CD4-positive, alpha-beta T cell treated with Interleukin-15 for 1 hour (primary cell): Measurements from ENCODE around the gene DAGLA.

Source experiments
- DNase-seq: peaks from one replicate; pipeline ENCODE4 v3.0.0-alpha.2; 2020

The DAGLA gene

GRCh38 chr11:61711498-61711897, 31.3 kb downstream of the DAGLA start:
- no peak for DNase-seq

GRCh38 chr11:61712314-61712713, 32.1 kb downstream of the DAGLA start:
- DNase-seq, result no peak

GRCh38 chr11:61712846-61713245, 32.7 kb downstream of the DAGLA start:
- no peak for DNase-seq

- no peak for DNase-seq
Observed at GRCh38 chr11:61713464-61713863, 33.3 kb downstream of the DAGLA start.

GRCh38 chr11:61713906-61714305, 33.7 kb downstream of the DAGLA start:
- no peak for DNase-seq

- DNase-seq, result no peak
Observed at GRCh38 chr11:61714316-61714715, 34.1 kb downstream of the DAGLA start.

GRCh38 chr11:61714916-61715315, 34.7 kb downstream of the DAGLA start:
- no peak for DNase-seq

- DNase-seq, result no peak
Observed at GRCh38 chr11:61715867-61716266, 35.7 kb downstream of the DAGLA start.

- DNase-seq, result no peak
Observed at GRCh38 chr11:61716478-61717285, 36.5 kb downstream of the DAGLA start.

- DNase-seq, result no peak
Observed at GRCh38 chr11:61717286-61718033, 37.3 kb downstream of the DAGLA start.

GRCh38 chr11:61718046-61718531, 37.9 kb downstream of the DAGLA start:
- DNase-seq, result no peak

GRCh38 chr11:61718621-61719302, 38.6 kb downstream of the DAGLA start:
- no peak for DNase-seq

GRCh38 chr11:61719978-61720377, 39.8 kb downstream of the DAGLA start:
- DNase-seq, result no peak

GRCh38 chr11:61720597-61720996, 40.4 kb downstream of the DAGLA start:
- DNase-seq, result no peak

GRCh38 chr11:61724437-61724836, 44.2 kb downstream of the DAGLA start:
- DNase-seq, result no peak

GRCh38 chr11:61725781-61726231, 45.6 kb downstream of the DAGLA start:
- no peak for DNase-seq

- DNase-seq, result no peak
Observed at GRCh38 chr11:61726775-61727174, 46.6 kb downstream of the DAGLA start.

- DNase-seq, result no peak
Observed at GRCh38 chr11:61727401-61727811, 47.2 kb downstream of the DAGLA start.

GRCh38 chr11:61728066-61728939, 48.1 kb downstream of the DAGLA start:
- no peak for DNase-seq

- DNase-seq, result no peak
Observed at GRCh38 chr11:61728940-61729219, 48.7 kb downstream of the DAGLA start.

GRCh38 chr11:61730240-61730994, 50.2 kb downstream of the DAGLA start:
- DNase-seq, result no peak
